Keratinocyte (primary cell): ENCODE results near the gene NPAS3.

Experiments used
- CTCF ChIP-seq, 3 experiments: IDR thresholded peaks in 1 of 3; conservative IDR thresholded peaks in 1 of 3; optimal IDR thresholded peaks in 1 of 3; 2 replicates in 2 of 3; 3 replicates in 1 of 3; pipeline versions ENCODE3 to v1.5.1; 2011; ENCODE audit warnings: low read length in 3 of 3, mild to moderate bottlenecking in 3 of 3, moderate library complexity in 2 of 3, control low read depth in 1 of 3, inconsistent platforms in 1 of 3; ENCODE audit not compliant: insufficient read depth in 2 of 3; ENCODE audit errors: extremely low read depth in 1 of 3
- EZH2 ChIP-seq: IDR thresholded peaks from one replicate; pipeline ENCODE4 v1.6.1; 2012; ENCODE audit warnings: inconsistent platforms, mild to moderate bottlenecking, low read length, moderate library complexity

- TF ChIP-seq CTCF (optimal IDR thresholded peaks at IDR 0.05 in 1 of 3, IDR thresholded peaks at IDR 0.05 in 1 of 3, conservative IDR thresholded peaks at IDR 0.05 in 1 of 3; ENCODE audit: extremely low read depth in 1 of 3, insufficient read depth in 2 of 3, low read length in 3 of 3) (no peak), EZH2 (no peak)
These were observed 744.1 kb downstream of the NPAS3 start for GRCh38 chr14:33682760-33683159.
